Measurements from ENCODE around the gene DNAJC6. TPM values are rescaled to one million over a fixed set of nuclear protein-coding genes. Genes with fewer than 3 reads are reported as not detected.
A peak's percentile ranks its signal among the peaks of the same experiment; 100 is the strongest.

The DNAJC6 gene
- 1 to 10 TPM; 2.8 to 9.2 (median 5.3) TPM for total RNA-seq

DNA sequence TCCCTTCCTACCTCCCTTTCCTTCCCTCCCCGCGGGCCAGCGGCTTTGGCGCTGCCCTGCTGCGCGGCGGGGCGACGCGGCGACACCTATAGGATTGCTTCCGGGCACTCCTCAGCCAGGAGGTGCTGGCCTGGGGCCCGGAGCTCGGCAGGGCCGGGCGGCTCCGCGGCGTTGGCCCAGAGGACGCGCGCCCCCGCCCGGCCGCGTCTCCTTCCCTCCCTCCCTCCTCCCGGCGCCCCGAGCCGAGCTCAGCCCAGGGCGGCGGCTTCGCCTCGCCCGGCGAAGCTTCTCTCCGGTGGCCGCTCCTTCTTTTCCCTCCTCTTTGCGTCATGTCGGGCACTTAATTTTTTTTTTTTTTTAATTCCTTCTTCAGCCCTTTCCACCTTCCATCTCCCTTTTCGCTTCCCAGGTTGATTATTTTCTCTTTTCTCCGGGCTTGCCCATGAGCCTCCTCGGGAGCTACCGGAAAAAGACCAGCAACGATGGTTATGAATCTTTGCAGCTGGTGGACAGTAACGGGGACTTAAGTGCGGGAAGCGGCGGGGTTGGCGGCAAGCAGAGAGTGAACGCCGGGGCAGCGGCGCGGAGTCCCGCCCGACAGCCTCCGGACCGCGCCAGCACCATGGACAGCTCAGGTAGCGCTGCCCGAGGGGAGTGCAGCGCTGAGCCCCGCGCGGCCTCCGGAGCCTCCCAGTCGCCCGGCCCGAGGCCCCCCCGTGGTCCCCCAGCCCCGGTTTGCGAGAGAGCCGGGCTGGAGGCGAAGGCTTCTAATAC is at the start of gene DNAJC6:
TSS of gene DNAJC6 (plus strand) at position 240 of the 774 bp plus-strand sequence. CDS start at position 443, 203 bp downstream.
- TF ChIP-seq, protein P1, sequence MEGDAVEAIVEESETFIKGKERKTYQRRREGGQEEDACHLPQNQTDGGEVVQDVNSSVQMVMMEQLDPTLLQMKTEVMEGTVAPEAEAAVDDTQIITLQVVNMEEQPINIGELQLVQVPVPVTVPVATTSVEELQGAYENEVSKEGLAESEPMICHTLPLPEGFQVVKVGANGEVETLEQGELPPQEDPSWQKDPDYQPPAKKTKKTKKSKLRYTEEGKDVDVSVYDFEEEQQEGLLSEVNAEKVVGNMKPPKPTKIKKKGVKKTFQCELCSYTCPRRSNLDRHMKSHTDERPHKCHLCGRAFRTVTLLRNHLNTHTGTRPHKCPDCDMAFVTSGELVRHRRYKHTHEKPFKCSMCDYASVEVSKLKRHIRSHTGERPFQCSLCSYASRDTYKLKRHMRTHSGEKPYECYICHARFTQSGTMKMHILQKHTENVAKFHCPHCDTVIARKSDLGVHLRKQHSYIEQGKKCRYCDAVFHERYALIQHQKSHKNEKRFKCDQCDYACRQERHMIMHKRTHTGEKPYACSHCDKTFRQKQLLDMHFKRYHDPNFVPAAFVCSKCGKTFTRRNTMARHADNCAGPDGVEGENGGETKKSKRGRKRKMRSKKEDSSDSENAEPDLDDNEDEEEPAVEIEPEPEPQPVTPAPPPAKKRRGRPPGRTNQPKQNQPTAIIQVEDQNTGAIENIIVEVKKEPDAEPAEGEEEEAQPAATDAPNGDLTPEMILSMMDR (IDR thresholded peaks at IDR 0.05): no peak
- no peak for TF ChIP-seq POLR2A (IDR thresholded peaks at IDR 0.05)
- peaks cover 0 to 15% of the 10 kb centered on the region in 2 donors for H3K4me1 ChIP-seq
- H3K27ac ChIP-seq: no peak within 1 kb of the TSS
- H3K36me3 ChIP-seq: no peaks in the 10 kb centered on the region
- 2 to 3% methylated on average over 60 to 61 of the region's 75 CpGs for WGBS, 2 donors
- DNase-seq: peak; percentile 71 to 81
- intact Hi-C loops (cut with DNase I): loop anchor here (10.0 kb wide), 1 partner anchor 55 kb away; no protein-coding TSS in a partner anchor
- no peaks in the 10 kb centered on the region for H3K27me3 ChIP-seq
- H3K9me3 ChIP-seq: no peaks in the 10 kb centered on the region
- H3K4me3 ChIP-seq (replicated peaks in 1 of 3): peak within 1 kb of the TSS; percentile 14 to 29 (median 25)

DNA sequence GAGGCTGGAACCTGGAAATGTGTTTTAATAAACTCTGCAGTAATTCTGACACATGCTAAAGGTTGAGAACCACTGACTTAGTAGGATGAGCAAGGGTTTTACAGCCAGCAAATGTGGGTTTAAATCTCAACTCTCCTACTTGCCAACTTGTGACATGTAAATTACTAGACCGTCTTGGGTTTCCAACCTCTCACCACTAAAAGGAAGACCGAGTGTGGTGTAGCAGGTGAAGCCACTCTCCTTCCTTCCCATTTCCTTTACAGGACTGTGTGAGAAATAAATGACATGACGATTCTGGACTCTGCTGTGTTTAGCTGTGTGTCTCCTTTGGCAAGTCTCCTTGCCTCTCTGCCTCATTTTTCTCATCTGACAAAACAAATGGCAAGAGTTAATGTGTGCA is 49.5 kb upstream of the DNAJC6 start:
- H3K9me3 ChIP-seq: no peaks in the 10 kb centered on the region
- 69 to 74% methylated on average over 3 of the region's 3 CpGs for WGBS, 2 donors
- no peaks in the 10 kb centered on the region for H3K27me3 ChIP-seq
- no peak overlapping the region for H3K4me3 ChIP-seq (replicated peaks in 1 of 3)
- no peaks in the 10 kb centered on the region for H3K36me3 ChIP-seq
- no peak for TF ChIP-seq POLR2A (IDR thresholded peaks at IDR 0.05)
- TF ChIP-seq, protein P1 (IDR thresholded peaks at IDR 0.05): no peak
- H3K27ac ChIP-seq: no peak overlapping the region
- H3K4me1 ChIP-seq: peaks cover 4 to 10% of the 10 kb centered on the region in 2 donors
- intact Hi-C loops (cut with DNase I): loop anchor here (10.0 kb wide), 1 partner anchor 45 kb away; the partner anchor contains the start of gene DNAJC6
- no peak for DNase-seq

DNA sequence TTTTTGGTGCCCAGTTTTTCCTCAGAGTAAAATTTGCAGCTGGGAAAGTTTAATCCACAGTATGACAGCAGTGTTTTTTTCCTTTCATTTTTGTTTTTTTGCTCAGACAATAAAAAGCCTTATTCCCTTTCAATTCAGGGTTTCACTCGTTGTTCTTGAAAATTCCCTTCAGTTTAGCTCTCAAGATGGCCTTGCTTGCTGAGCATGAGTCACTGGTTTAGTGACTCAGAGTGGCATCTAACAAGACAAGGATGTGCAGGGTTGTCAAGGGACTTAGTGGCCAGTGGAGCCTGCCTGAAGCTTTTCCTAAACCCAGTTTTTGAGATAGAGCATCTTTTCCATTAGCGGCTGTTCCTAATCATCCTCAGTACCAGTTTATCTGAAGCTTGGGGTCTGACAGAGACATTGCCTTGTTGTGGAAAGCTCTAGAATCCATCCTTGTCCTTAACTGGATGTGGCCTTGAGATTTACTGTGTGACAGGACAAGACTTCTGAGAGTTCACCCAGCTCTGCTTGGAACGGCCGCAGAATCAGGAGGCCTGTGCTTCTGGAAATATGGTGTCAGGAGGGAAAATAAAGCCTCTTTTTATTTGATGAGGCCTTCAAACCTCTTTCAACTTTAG is 48.4 kb upstream of the DNAJC6 start:
- Histone ChIP-seq H3K9me3 (no peaks in the 10 kb centered on the region), H3K4me3 (replicated peaks in 1 of 3) (no peak overlapping the region), H3K4me1 (peaks cover 4 to 6% of the 10 kb centered on the region in 2 donors), H3K27me3 (no peaks in the 10 kb centered on the region), H3K36me3 (no peaks in the 10 kb centered on the region), H3K27ac (no peak overlapping the region)
- no peak for DNase-seq
- 78 to 83% methylated on average over 4 of the region's 4 CpGs for WGBS, 2 donors
- intact Hi-C loops (cut with DNase I): no loop called here
- TF ChIP-seq, protein P1 (IDR thresholded peaks at IDR 0.05): no peak
- no peak for TF ChIP-seq POLR2A (IDR thresholded peaks at IDR 0.05)

DNA sequence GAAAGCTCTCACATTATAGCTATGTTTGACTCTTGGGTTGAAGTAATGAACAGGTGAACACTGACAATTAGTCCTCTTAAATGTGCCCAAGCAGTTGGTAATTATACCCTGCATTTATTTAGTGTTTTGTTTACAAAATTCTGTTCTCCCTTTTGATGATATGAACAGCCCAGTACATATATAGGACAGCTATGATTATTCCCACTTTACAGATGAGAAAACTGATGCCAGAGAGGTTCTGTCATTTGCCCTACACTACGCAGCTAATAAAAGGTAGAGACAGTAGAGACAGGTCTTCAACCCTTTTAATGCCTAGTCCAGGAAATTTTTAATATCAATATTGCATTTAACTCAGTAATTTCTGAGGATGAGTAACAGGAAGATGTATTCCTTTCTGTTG is 46.1 kb upstream of the DNAJC6 start:
- DNase-seq: no peak
- TF ChIP-seq, protein P1 (IDR thresholded peaks at IDR 0.05): no peak
- no peak for TF ChIP-seq POLR2A (IDR thresholded peaks at IDR 0.05)
- H3K4me1 ChIP-seq: peaks cover 4 to 8% of the 10 kb centered on the region in 2 donors
- H3K27ac ChIP-seq: no peak overlapping the region
- no peak overlapping the region for H3K4me3 ChIP-seq (replicated peaks in 1 of 3)
- WGBS, 2 donors: 93 to 96% methylated on average over 1 of the region's 1 CpG
- intact Hi-C loops (cut with DNase I): no loop called here
- no peaks in the 10 kb centered on the region for H3K27me3 ChIP-seq
- no peaks in the 10 kb centered on the region for H3K9me3 ChIP-seq
- no peaks in the 10 kb centered on the region for H3K36me3 ChIP-seq

Measured in thyroid gland (tissue), 4 donors.